GM18520 (cell line): ENCODE results near the gene ASXL1.

Source experiments
- ATAC-seq: cut with Tn5 transposase; IDR thresholded peaks from one replicate; pipeline ENCODE4 v1.9.1; 2021; ENCODE audit not compliant: unreplicated experiment

Gene ASXL1

GRCh38 chr20:32451340-32451681, 93.2 kb downstream of the ASXL1 start:
- ATAC-seq = no peak

GRCh38 chr20:32451682-32452461, 93.7 kb downstream of the ASXL1 start:
- ATAC-seq = no peak

- no peak for ATAC-seq
Measured at GRCh38 chr20:32452776-32453466, 94.8 kb downstream of the ASXL1 start.

GRCh38 chr20:32453467-32454163, 95.5 kb downstream of the ASXL1 start:
- ATAC-seq = no peak

- no peak for ATAC-seq
Measured at GRCh38 chr20:32454164-32455145, 96.3 kb downstream of the ASXL1 start.

- no peak for ATAC-seq
Measured at GRCh38 chr20:32455171-32455900, 97.2 kb downstream of the ASXL1 start.

GRCh38 chr20:32455901-32456701, 98.0 kb downstream of the ASXL1 start:
- ATAC-seq = no peak

GRCh38 chr20:32456869-32457478, 98.8 kb downstream of the ASXL1 start:
- ATAC-seq = no peak

GRCh38 chr20:32457479-32457986, 99.4 kb downstream of the ASXL1 start:
- ATAC-seq = no peak

- ATAC-seq = no peak
Measured at GRCh38 chr20:32458061-32458836, 100.1 kb downstream of the ASXL1 start.

- no peak for ATAC-seq
Measured at GRCh38 chr20:32458837-32459220, 100.7 kb downstream of the ASXL1 start.

- ATAC-seq = no peak
Measured at GRCh38 chr20:32460231-32460630, 102.1 kb downstream of the ASXL1 start.

- ATAC-seq = no peak
Measured at GRCh38 chr20:32460683-32461320, 102.7 kb downstream of the ASXL1 start.

- ATAC-seq = no peak
Measured at GRCh38 chr20:32461836-32462600, 103.9 kb downstream of the ASXL1 start.

GRCh38 chr20:32462900-32463641, 104.9 kb downstream of the ASXL1 start:
- no peak for ATAC-seq
